GM19099 (cell line): ENCODE data around the gene EXT2.

Experiments used
- POLR2A ChIP-seq: IDR thresholded peaks from 3 replicates; pipeline ENCODE4 v1.6.1; 2011; ENCODE audit warnings: low read depth; ENCODE audit not compliant: insufficient read length; ENCODE audit errors: extremely low read depth

Gene EXT2

DNA sequence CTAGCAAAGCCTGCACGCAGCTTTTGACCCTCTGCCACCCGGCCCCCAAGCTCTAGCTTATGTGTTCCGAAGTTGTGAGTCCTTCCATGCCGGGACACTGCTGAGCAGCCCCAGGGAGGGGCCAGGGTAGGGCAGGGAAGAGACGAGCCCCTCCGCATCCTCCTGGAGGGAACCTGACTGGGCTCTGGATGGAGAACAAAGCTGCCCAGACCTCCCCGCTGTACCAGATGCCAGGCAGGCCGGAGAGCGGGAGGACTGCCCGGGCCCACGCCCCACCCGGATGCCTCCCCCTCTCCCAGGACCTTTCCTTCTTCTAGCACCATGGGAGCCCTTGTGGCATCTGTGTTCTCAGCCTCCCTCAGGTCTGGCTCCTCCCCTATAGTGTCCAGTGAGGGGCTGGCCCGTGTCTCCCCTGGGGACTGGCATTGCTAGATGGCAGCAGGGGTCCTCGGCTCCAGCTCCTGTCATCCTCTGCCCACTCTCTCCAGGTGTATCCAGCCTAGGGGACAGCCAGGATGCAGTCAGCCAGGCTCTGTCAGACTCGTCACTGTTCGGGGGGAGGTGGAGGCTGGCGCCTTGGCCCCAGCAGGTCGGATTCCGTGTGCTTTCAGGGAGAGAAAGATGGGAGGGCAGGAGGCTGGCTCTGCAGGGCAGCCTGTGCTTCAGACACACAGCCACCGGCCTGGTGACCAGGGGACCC, 168.4 kb downstream of the EXT2 start:
- no peak for TF ChIP-seq POLR2A

DNA sequence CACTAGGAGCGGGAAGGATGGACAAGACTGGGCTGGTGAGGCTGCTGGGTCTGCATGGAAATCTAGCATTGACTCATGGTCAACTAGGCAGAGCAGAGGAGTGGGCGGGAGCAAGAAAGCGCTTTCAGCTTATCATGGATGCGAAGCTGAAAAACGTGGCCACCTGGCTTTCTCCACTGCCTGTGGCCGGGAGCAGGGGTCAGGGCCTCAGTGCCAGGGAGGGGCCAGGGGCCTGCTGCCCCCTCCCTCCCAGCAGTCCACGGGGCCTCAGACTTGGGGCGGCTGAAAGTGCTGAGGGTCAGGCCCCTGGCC, 168.9 kb downstream of the EXT2 start:
- TF ChIP-seq POLR2A, result no peak

DNA sequence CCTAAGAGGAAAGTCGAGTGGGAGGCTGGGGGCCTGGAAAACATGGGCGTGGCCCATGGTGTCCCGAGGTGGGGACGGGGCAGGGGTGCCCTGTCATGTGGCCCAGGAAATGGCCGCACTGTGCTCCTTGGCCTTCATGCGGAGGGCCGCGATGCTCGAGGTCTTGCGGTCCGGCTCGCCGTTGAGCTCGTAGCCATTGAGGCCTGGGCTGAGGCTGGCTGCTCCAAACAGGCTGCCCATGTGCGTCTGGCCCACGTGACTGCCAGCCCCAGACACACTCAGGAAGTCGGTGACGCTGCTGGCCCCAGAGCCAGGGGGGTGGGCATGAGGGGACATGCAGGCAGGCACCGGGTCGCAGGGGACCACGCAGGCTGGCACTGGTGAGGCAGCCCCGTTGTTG, 169.3 kb downstream of the EXT2 start:
- no peak for TF ChIP-seq POLR2A

DNA sequence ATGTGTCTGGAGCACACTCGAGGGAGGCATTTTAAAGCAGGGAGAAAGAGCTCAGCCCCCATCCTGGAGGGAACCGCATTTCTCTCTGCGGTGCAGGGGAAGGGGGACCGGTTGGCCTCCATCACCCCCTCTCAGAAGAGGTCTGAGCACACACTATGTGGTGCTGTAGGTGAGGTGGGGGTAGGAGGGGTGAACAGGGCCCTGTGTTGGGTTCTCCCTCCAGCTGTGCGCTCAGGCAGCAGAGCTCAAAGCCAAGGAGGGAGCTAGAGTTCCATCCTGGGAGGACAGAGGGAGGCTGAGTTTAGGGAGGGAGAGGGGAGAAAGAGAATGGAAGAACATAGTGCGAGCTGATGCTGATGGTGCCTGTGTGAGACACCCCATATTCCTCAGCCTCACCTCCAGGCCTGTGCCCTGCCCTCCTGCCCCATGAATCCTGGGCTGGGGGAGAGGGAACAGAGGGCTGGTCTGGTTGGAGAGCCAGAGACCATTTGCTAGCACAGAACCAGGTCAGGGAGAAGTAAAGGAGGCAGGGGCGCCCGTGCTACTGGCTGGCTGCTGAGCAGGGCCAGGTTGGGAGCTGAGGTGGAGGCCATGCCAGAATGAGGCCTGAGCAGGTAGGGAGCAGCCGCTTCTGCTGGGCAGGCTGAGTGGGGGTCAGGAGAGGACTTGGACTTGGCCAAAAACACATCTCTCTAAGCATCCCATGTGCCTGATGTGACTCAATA, 170.7 kb downstream of the EXT2 start:
- TF ChIP-seq POLR2A, result no peak

DNA sequence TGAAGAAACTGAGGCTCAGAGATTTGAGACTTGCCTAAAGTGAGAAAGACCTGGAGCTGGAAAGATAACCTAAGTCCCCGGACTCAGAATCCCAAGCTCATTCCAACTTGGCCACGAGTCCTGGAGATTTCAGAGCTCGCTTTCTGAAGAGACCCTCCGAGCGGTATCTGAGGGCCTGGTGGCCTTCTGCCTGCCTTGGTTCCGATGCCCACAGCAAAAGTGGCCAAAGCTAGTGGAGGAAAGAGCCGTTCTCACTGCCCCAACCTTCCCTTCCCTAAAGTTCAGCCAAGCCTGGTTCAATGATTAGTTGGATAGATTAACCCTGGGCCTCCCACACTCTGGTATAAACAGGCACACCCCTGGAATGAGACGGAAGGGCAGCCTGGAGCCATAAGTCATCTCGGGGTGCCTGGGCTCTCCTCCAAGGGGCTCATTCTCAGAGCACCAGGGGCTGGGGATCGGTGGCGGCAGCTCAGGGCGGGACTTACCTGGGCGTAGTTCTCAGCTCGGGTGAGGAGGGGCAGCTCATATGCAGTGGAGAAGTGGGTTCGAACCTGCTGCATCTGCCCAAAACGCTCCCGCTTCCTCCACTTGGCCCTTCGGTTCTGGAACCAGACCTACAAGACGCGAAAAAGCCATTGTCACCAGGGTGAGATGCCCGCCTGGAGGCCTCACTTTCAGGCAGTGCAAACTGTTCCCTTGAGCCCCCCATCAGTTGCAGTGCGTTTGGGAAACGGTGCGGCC, 171.7 kb downstream of the EXT2 start:
- no peak for TF ChIP-seq POLR2A

DNA sequence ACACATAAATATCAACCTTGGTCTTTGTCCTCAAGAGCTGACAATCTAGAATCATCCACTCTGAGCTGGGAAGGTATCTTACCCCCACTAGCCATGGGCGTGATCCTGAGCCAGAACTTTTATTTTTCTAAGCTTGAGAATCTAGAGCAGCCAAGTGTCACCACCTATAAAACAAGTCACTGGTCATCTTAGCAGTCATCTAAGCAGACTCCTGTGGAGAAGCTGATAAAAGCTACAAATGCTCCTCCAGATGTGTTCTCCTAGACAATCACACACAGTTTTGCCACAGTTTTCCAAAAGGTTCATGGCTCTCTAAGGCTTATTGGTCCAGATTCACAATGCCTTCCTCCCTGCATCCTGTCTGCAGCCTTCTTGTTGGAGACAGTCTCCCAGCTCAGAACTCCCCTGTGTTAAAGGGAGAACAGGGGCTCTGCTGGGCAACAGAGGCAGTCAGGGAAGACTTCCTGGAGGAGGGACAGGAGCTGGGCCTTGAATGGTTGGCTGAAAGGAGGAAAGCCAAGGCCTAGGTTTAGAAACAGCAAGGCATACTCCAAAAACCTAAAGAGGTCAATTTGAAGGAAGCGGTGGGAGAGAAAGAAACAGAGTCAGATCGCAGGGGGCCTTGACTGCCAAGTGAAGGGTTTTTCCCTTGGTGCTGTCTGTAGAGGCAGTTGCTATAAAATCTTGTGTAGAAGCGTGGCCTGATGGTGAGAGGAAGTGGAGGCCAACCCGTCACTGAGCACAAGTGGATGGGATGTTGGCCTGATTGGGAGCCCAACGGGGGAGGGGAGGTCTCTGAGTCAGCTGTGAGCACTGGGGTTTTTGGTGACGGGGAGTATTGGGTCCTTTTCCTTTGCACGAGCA, 172.5 kb downstream of the EXT2 start:
- no peak for TF ChIP-seq POLR2A

DNA sequence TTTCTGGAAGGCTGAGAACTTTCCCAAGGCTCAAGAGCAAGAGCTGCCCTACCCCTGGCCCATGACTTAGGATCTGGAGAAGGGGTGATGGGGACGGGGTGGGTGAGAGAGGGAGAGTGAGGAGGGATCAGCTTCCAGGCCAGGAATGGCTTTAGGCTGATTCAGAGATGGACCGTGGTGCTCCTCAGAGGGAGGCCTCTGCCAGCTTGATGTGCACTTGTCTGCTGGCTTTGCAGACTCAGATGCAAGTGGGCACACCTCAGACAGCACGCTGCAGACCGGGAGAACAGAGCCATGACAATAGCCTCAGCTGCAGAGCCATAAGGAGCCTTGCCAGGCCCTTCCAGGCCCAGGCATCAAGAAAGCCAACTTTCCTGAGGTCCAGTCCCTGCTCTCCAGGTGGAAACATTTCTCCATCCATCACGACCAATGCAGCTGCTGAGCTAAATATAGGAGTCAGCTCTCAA, 173.2 kb downstream of the EXT2 start:
- no peak for TF ChIP-seq POLR2A

DNA sequence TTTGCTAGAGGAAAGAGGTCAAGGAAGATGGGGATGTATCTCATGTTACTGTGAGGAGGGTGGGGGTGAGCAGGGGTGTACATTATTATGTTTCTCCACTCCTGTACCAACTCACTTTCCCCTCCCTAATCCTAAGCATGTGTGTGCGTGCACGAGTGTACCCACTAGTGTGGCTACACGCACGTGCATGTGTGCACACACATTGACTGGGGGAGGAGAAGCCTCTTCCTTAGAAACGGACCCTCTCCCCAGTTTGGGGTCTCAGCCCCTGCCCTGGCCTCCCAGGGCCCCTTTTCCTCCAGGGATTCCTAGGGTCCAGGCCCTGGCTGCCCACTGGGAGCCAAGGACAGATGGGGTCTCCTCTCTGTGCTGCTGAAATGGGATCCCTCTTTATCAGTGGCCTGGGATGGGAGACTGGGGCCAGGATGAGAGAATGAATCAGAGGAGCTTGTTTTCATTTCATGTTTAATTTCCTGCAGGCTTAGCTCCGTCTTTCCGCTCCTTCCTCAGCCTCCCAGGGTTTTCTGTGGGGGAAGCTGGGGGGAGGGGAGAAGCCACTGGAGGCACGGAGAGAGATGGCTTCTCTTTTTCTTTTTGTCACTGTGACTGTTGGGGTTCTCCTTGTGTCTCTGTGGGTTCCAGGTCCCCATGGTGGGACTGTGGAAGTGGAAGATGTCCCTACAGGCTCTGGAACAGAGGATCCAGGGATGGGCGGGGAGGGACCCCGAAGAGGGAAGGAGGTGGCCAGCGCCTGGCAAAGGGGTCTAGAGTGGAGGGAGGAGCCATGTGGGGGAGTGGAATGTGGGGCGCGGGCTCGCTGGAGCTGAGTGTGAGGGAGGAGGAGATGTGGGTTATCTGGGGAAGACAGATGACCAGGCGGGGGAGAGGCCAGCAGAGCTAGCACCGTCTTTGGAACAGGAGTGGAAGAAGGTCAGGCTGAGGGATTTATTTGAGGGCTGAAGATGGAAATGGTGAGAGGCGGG, 174.2 kb downstream of the EXT2 start:
- TF ChIP-seq POLR2A, result no peak

DNA sequence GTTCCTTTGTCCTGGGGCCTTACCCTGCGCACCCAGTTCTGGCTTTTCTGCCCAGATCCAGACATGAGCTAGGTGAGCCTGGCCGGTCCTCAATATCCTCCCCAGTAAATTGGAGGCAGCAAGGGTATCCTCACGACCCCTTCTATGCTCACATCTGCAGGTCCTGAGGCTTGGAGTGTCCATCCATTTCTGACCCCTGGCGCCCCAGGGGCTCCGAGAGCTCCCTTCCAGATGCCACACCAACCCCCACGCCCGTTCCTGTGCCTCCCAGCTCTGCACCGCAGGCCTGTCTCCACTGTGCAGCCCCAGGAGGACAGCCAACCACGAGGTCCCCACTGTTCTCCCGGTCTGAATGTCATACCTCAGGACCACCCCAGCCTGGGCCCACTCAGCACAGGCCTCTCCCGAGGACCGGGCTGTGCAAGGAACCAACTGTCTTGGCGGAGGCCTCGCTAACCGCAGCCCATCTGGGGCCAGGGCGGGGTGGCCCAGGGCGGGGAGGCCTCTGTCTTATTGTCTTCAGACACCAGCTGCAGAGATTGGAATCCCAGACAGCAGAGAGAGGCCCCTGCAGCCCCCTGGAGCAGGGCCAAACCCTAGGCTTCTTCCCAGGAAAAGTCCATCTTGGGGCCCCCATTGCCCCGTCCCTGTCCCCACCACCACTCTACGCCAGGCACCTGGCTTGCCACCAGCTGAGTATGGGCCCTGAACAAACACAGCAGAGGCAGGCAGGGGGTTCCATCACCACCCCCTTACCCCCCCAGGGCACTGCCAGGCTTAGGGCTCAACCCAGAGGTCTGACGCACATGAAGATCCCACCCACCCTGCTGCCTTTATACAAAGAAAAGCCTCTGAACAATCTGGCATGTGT, 175.2 kb downstream of the EXT2 start:
- no peak for TF ChIP-seq POLR2A

DNA sequence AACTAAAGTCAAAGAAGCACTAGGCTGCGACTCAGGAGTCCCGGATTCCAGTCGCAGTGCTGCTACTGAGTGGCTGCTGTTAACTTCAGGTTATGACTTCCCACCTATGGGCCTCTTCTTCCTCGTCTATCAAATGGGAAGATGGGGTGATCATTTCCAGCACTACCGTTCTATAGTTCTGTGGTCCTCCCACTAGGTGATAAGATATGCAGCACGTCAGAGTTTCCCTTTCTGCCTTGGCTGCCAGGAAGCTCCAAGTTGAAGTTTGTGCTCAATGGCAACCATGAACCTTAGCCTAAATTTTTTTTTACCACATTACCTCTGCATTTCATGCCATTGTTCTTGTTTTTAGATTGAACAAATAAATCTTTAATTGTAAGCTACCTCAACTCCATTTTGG, 175.8 kb downstream of the EXT2 start:
- no peak for TF ChIP-seq POLR2A

DNA sequence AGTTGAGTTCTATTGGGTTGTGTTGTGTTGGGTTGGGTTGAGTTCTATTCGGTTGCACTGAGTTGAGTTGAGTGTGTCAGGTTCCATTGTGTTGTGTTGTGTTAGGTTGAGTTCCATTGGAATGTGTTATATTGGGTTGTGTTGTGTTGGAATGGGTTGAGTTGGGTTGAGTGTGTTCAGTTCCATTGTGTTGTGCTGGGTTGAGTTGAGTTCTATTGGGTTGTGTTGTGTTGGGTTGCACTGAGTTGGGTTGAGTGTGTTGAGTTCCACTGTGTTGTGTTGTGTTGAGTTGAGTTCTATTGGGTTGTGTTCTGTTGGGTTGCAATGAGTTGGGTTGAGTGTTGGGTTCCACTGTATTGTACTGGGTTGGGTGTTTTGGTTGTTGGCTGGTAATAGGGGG, 178.9 kb downstream of the EXT2 start:
- no peak for TF ChIP-seq POLR2A

DNA sequence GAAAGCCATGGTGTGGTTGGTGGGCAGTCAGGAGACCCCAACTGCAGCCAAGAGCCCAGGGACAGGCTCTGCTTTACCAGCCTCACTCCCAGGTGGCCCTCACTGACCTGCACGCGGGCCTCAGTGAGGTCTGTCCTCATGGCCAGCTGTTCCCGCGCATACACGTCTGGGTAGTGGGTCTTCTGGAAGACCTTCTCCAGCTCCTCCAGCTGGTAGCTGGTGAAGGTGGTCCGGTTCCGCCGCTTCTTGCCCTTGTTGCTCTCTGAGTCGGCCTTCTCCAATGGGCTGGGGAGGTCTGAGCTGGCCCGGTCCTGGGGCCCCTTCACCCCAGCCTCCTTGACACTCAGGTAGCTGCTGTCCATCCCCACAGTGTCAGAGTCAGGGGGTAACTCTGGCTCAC, 179.8 kb downstream of the EXT2 start:
- TF ChIP-seq POLR2A, result no peak

DNA sequence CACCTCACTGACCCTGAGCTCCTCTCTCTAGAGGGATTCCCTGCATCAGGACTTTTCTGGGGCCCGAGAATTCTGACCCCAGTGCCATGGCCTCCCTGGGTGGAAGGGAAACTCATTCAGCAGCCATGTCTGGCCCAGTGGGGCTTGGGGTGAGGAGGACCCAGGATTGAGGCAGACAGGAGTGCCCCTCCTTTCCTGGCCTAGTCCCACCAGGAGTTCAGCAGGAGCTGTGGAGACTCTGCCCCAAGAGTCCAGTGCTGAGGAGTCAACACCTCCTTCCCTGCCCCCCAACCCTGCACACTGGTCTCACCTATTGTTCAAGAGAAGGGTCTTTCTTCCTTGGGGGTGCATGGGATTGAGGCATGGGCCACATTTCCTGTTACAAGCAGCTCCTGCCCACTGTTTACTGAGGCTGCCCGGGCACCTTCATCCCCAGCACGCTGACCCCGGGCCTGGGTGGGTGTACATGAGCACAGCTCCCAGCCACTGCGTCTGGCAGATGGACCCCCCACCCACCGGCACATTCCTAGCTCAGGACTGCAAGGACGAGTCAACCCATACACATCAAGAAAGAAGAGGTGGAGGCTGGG, 180.6 kb downstream of the EXT2 start:
- TF ChIP-seq POLR2A, result no peak
